GM19043 (cell line): ENCODE data around the gene BCHE.
"Not testable (repeated sequence)": the region's sequence is repeated elsewhere in the genome, so short reads cannot be mapped to it uniquely, and the experiment has no call there.

Experiments
- ATAC-seq: cut with Tn5 transposase; IDR thresholded peaks from one replicate; pipeline ENCODE4 v1.9.1; 2021; ENCODE audit warnings: low read depth; ENCODE audit not compliant: unreplicated experiment

The BCHE gene

GRCh38 chr3:165817160-165817709, 20.0 kb downstream of the BCHE start:
- no peak for ATAC-seq

- ATAC-seq = no peak
Observed at GRCh38 chr3:165816209-165816608, 21.0 kb downstream of the BCHE start.

DNA sequence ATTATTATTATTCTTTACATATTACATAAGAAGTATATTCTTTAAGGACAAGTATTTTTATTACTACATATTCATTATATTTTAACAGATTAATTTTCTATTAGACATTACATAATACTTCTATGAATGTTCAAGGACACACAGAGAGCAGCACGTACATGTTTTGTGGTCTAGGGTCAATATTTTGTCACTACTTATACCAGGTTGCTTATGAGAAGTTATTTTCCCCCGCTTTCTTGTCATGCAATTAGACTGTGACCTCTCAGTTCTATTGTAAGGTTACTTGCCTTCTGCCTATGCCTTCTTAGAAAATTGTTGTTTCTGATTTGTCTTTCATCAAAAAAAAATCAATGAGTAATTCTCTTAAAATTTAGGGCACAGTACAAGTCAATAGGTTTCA, 21.5 kb downstream of the BCHE start:
- no peak for ATAC-seq

- no peak for ATAC-seq
Observed at GRCh38 chr3:165814380-165814779, 22.8 kb downstream of the BCHE start.

DNA sequence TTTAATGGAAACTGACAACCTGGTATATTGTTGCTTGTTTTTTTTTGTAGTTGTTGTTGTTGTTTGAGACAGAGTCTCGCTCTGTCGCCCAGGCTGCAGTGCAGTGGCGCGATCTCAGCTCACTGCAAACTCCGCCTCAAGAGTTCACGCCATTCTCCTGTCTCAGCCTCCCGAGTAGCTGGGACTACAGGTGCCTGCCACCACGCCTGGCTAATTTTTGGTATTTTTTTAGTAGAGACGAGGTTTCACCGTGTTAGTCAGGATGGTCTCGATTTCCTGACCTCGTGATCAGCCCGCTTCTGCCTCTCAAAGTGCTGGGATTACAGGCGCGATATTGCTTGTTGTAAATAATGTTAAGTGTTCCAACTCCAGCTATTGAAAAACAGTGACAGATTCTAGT, 29.3 kb downstream of the BCHE start:
- not testable (repeated sequence) for ATAC-seq

DNA sequence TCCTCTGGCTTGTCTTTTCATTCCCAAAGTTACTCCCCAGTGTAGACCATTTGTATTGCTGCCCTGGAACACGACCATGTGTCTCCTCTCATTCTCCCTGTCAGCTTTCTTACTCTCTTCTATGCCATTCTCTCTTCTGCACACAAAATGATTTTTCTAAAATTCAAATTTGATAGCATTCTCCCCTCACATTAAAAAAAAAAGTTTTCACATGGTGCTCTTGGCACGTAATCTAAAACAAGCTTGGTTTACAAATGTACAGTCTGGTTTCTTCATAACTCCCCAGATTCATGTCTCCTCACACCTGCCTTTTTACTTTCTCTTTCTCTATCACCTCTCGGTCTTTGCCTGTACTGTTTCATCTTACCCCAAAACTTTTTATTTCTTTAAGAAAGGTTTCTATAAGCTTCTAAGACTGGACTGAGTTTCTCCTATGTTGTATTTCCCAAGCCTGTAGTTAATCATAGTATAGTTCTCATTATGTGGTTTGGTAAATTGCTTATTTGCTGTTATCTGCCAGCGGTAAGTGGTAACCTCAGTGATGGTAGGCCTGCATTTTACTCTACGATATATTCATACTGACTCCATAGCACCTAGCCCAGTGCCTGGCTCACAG, 31.2 kb downstream of the BCHE start:
- ATAC-seq = peak; percentile 66

DNA sequence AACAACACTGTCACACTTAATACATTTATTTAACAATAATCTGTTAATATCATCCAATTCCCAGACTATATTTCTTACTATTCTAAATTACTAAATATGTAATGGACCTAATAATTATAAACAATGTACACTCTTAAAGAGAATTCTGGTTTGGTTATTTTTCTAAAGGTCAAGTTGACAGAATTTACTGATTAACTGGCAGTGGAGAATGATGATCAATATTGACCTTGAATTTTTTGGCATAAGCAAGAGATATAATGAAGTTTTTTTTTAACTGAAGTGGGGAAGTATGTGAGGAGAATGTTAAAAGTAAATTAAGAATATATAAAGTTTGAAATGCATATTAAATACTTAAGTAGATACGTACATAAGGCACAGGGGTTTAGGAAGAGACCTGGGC, 33.8 kb downstream of the BCHE start:
- ATAC-seq = no peak

DNA sequence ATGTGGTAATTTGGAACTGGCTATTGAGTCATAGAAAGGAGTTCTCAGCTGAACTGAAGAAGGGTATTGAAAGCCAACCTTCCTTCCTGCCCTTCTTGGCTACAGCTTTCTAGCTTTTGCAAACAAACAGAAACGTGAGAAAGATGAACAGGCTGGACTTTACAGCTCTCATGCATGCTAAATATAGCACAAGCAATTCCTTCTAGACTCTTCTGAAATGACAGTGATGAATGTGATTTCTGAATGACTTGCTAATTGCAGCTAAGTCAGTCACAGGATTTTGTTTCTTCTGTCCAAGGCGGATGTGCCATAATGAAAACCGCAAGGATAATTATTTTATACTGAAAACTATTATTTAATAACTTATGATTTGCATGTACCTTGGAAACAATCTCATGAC, 36.3 kb downstream of the BCHE start:
- no peak for ATAC-seq

DNA sequence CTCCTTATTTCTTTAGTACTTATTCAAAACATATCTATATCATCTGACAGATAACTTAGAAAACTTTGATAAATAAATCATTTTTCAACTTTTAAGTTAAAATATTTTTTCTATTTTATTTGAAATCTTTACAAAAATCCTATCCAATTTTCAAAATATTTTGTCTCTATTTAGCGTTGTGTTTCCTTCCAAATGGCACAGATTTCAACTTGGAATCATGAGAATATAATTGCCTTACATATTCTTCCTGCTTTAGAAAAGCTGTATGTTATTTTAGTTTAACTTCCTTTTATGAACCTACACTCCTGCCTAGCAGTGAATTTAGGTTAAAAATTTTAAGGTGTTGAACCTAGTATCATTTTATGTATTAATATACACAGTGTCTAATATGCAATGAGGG, 38.2 kb downstream of the BCHE start:
- no peak for ATAC-seq

GRCh38 chr3:165797551-165797950, 39.7 kb downstream of the BCHE start:
- ATAC-seq = no peak

GRCh38 chr3:165796701-165797100, 40.5 kb downstream of the BCHE start:
- ATAC-seq = no peak

DNA sequence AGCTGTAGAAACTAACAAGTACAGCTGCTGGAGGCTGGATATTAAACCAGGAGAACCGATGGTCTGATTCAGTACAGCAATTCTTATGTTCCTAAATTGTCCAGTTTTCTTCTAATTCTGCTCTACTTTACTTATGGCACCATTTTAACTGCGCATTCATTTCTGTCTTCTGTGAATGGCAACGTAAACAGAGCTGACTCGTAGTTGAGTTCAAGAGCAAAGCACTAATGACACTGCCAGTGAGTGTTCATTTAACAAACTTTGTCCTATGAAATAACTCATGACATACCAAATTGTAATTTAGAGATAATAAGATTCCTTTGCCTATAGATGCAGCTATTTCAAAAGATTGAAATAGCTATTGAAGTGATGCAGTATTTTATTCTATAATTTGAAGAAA, 48.7 kb downstream of the BCHE start:
- ATAC-seq = no peak

DNA sequence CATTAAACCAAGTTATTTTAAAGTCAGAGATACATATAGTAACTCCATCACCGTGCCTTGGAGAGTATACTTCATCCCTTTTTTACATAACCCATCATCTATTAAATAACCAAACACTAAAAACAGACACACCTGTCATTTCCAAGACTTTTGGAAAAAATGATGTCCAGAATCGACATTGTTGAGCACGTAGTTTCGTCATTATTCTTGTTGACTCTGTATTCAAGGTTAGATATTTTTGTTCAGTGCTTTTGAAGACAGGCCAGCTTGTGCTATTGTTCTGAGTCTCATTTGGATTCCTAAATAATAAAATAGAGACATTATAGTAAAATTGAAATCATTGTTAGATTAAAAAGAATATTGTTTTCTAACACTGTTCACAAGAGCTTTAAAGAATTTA, 51.2 kb downstream of the BCHE start:
- no peak for ATAC-seq

- no peak for ATAC-seq
Observed at GRCh38 chr3:165784337-165784736, 52.9 kb downstream of the BCHE start.

GRCh38 chr3:165783383-165783782, 53.8 kb downstream of the BCHE start:
- ATAC-seq = no peak

DNA sequence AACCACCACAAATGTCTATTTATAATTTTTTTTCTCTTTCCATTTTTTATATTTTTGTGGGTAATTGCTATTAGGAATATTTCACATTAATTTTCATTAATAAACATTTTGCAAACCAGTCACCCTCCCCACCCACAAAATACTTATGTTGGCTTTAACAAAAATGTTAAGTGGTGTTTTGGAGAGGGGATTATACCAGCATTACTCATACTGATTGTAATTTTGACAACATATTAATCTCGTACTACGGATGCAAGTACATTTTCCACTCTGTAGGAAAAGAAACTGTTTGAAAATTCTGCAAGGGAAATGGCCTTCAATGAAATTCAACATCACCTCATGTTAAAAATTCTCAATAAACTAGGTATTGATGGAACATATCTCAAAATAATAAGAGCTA, 58.3 kb downstream of the BCHE start:
- ATAC-seq = no peak

- ATAC-seq = no peak
Observed at GRCh38 chr3:165778456-165778855, 58.8 kb downstream of the BCHE start.

- ATAC-seq = no peak
Observed at GRCh38 chr3:165775824-165776223, 61.4 kb downstream of the BCHE start.

- no peak for ATAC-seq
Observed at GRCh38 chr3:165770781-165771180, 66.4 kb downstream of the BCHE start.

DNA sequence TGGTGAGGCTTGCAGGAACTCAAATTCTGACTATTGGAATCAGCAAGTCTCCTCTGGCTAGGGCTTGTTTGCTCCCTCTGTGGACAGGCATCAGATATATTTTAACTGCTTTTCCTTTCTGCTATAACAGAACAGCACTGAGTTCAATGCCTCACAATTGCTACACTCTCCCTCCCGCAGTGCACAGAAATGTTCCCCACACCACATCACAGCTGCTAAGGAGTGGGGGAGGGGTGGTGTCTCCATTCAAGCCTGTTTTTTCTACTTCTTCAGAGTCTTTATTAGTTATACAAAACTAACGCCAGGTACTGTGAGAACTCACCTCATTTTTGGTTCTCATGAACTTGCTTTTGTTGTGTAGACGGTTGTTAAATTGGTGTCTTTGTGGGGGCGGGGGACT, 68.5 kb downstream of the BCHE start:
- no peak for ATAC-seq

- no peak for ATAC-seq
Observed at GRCh38 chr3:165759041-165759440, 78.2 kb downstream of the BCHE start.

GRCh38 chr3:165755571-165755970, 81.7 kb downstream of the BCHE start:
- no peak for ATAC-seq
